Uterus (tissue), 2 donors: ENCODE results near the gene ATP5F1D.

Experiments
- CTCF ChIP-seq, 4 experiments: fragments of 200-600 bp in 2 of 4; fragments of 450-650 bp in 2 of 4; sonication (generic) in 2 of 4; IDR thresholded peaks; one replicate each; pipeline ENCODE4 v1.5.1; 2016 to 2019; ENCODE audit warnings: antibody characterized with exemption in 4 of 4, mild to moderate bottlenecking in 2 of 4, moderate library complexity in 1 of 4
- POLR2A ChIP-seq, 2 donors: fragments of 450-650 bp; IDR thresholded peaks; one replicate each; pipeline ENCODE4 v1.6.1; 2016; ENCODE audit warnings: antibody characterized with exemption in 2 of 2, mild to moderate bottlenecking in 1 of 2, moderate library complexity in 1 of 2

- TF ChIP-seq CTCF (IDR thresholded peaks at IDR 0.05) (no peak), POLR2A (IDR thresholded peaks at IDR 0.05) (no peak)
Measured at GRCh38 chr19:1271528-1272422, 30.2 kb downstream of the ATP5F1D start.
